HG02852 (cell line): Measurements from ENCODE around the gene KLHL36.
"Not testable (repeated sequence)": the region's sequence is repeated elsewhere in the genome, so short reads cannot be mapped to it uniquely, and the experiment has no call there.

ENCODE experiments used
- ATAC-seq: cut with Tn5 transposase; IDR thresholded peaks from one replicate; pipeline ENCODE4 v1.9.1; 2021; ENCODE audit warnings: mild to moderate bottlenecking, moderate library complexity; ENCODE audit not compliant: unreplicated experiment

The KLHL36 gene

GRCh38 chr16:84690088-84690819 is 41.9 kb downstream of the KLHL36 start:
- no peak for ATAC-seq

DNA sequence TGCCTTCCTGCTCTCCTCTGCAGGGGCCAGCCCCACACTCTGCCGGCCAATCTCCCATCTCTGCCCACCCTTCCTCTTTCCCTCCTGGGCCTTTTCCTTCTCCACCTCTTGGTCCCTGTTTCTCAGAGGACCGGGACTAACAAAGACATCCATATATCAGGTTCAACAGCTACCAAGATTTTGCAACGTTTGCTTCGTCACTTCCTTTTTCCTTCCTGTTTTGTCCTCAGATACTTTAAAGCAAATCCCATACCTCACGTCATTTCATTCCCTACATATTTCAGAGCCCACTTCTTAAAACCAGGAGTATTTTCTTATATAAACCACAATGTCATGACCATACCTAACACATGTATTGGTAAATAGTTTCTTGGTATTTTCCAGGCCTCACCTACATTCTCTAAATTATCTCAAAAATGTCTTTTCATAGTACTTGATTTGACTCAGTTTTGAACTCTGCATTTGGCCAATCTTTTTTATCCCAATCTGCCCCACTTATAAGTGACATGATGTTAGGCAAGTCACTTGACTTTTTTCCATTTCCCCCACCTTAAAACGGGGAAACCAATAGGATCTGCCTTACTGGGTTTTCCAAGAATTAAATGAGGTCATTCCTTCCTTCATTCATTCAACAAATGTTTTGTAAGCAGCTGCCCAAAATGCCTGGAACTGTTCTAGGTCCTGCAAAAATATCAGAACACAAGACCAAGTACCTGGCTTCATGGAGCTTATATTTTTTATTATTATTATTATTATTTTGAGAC is 44.3 kb downstream of the KLHL36 start:
- no peak for ATAC-seq

DNA sequence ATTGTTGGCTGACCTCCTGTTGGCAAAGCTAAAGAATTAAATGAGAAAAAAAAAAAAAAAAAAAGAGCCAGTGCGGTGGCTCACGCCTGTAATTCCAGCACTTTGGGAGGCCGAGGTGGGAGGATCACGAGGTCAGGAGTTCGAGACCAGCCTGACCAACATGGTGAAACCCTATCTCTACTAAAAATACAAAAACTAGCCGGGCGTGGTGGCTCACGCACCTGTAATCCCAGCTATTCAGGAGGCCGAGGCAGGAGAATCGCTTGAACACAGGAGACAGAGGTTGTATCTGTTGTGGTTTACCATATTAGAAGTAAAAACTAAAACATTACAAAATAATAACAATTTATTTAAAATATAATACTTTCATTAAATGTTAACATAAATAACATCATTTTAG is 45.6 kb downstream of the KLHL36 start:
- not testable (repeated sequence) for ATAC-seq

DNA sequence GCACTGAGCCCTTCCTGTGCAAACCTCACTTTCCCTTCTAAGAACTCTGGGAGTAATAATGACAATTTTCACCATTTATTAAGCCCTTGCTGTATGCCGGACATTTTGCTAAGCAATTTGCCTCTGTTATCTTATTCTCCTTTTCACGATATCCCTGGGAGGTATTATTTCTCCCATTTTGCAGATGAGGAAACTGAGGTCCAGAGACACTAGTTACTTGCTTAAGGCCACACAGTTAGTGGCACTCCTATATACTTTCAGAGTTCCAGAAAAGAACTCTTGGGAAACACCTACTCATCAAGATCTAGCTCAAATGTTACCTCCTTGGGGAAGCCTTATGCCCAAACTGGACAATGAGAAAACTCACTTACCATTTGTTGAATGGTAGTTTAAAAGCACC is 46.7 kb downstream of the KLHL36 start:
- ATAC-seq: no peak

DNA sequence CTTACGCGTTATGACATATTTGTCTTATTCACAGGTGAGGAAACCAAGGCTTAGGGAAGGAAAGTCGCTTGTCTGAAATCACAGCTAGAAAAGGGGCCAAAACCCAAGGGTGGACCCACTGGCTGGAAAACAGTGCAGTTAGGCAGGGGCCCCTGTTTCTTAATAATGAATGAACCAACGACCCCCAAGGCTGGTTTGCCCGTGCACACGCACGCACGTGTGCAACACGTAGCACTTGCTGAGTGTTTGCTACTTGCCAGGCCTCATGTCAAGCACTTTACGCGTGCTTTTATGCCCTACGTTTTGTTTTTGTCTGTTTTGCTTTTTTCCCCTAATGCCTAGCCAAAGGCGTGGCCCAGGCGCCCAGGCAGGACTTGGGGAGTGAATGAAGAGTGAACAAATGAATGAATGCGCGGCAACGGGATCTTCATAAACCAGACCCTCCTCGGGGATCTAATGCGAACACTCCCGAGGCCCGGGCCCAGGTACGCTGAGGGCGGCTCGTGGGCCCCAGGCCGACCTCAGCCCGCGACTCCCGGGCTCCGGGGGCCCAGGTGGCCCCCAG is 50.9 kb downstream of the KLHL36 start:
- ATAC-seq: no peak

- ATAC-seq: peak; percentile 73
Observed at GRCh38 chr16:84699712-84700445, 51.6 kb downstream of the KLHL36 start, which contains the start of gene USP10. USP10 (plus strand) TSS chr16:84700000; CDS start chr16:84700091, 91 bp downstream.

GRCh38 chr16:84700446-84701300 is 52.4 kb downstream of the KLHL36 start:
- ATAC-seq: peak; percentile 35

GRCh38 chr16:84703681-84704080 is 55.4 kb downstream of the KLHL36 start:
- no peak for ATAC-seq

DNA sequence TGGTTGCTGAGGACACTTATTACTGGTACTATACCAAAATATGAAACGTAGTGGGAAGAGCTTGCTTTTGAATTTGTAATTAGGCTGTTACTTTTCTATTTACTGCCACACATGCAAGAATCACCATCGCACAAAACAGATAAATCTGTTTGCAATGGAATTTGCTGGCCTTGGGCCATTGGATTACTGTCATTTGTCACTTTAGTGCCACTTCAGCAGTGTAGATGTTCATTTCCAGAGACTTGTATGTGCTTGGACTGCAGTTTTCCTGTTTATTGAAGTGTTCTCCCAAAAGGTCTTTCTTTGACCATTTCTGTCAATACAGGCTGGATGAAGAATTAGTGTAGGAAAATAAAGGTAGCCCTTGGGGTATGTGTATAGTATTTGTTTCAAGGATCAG is 55.9 kb downstream of the KLHL36 start:
- no peak for ATAC-seq

- no peak for ATAC-seq
Observed at GRCh38 chr16:84706856-84707255, 58.5 kb downstream of the KLHL36 start.

- ATAC-seq: no peak
Observed at GRCh38 chr16:84709609-84710008, 61.3 kb downstream of the KLHL36 start.

DNA sequence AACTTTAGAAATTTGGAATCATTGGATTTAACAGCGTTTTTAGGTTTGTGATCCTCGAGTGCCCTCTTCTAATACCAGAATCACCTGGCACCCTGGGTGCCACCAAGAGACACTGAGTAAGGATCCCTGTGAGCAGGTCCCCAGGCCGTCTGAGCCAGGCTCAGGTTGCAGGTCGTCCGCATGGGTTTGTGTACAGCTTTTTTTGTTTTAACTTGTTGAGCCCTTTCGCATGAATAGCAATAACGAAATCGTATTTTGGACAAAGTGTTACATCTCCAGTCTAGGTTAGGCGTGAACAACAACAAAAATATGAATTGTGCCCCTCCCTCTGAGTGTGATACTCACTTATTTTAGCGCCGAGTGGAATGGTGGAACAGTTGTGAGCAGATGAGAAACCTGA is 62.4 kb downstream of the KLHL36 start:
- ATAC-seq: no peak
